Right lobe of liver (tissue), 6 donors: ENCODE results near the gene GLO1. TPM values are rescaled to one million over a fixed set of nuclear protein-coding genes. Genes with fewer than 3 reads are reported as not detected.

Experiments used
- ATAC-seq, 4 donors: fragments of 200-7000 bp; cut with Tn5 transposase; one replicate each; pipeline ENCODE4 v1.9.1; 2020; ENCODE audit warnings: mild to moderate bottlenecking in 4 of 4, moderate library complexity in 4 of 4
- DNase-seq, 3 donors: peaks; one replicate each; pipeline ENCODE4 v3.0.0-alpha.2; 2020
- H3K27ac ChIP-seq, 3 donors: fragments of 200-600 bp; one replicate each; pipeline ENCODE4 v1.8.0; 2022
- H3K27me3 ChIP-seq, 2 donors: fragments of 200-600 bp; one replicate each; pipeline ENCODE4 v1.8.0; 2022
- H3K36me3 ChIP-seq, 4 donors: fragments of 200-600 bp; sonication (generic) in 1 of 4; one replicate each; pipeline versions ENCODE4 v1.5.1 to v1.8.0; 2017 to 2022; ENCODE audit warnings: control low read depth in 1 of 4
- H3K4me1 ChIP-seq, 4 donors: fragments of 200-600 bp; sonication (generic) in 1 of 4; one replicate each; pipeline versions ENCODE4 v1.5.1 to v1.8.0; 2017 to 2022; ENCODE audit warnings: control low read depth in 1 of 4
- H3K4me3 ChIP-seq, 3 donors: fragments of 200-600 bp; one replicate each; pipeline ENCODE4 v1.8.0; 2022
- H3K9me3 ChIP-seq, 4 donors: fragments of 200-600 bp; sonication (generic) in 1 of 4; one replicate each; pipeline versions ENCODE4 v1.5.1 to v1.8.0; 2017 to 2022; ENCODE audit warnings: control low read depth in 1 of 4
- POLR2A ChIP-seq: fragments of 450-650 bp; IDR thresholded peaks from one replicate; pipeline ENCODE4 v1.6.1; 2017; ENCODE audit warnings: antibody characterized with exemption, mild to moderate bottlenecking
- WGBS: methylation state at CpG from one replicate; pipeline ENCODE4 v1.1.6; 2018; ENCODE audit warnings: low coverage, low lambda C conversion rate; ENCODE audit not compliant: insufficient coverage; ENCODE audit errors: missing lambda C conversion rate; 5-methylcytosine and 5-hydroxymethylcytosine counted together
- intact Hi-C, 2 donors: fragments of 100-400 bp; cut with DNase I; formaldehyde crosslinking; loops; one replicate each; pipeline versions ENCODE4 v1.11.2 to v1.14.1; 2022
- long read RNA-seq: library from polyadenylated mRNA; unstranded; transcript quantifications from one replicate; pipeline ENCODE4 v2.0.0, GENCODE V29; 2019
- total RNA-seq, 6 experiments: library from RNA; depleted of rRNA in 2 of 6; stranded (reverse); fragments of >200 nt in 2 of 6; fragmentation: NEBNext Ultra II Directional in 3 of 6; extraction: Animal tissue kit (Norgen Biotek cat#: 25700) in 3 of 6; gene quantifications; one replicate each; pipeline versions ENCODE4 v1.1.0 to v1.2.4, GENCODE V29; 2016 to 2023
- TF ChIP-seq, protein P1 (sequence below), 4 donors: fragments of 200-600 bp in 3 of 4; fragments of 450-650 bp in 1 of 4; IDR thresholded peaks; one replicate each; pipeline versions ENCODE4 v1.5.1 to v1.8.0; 2016 to 2022; ENCODE audit warnings: antibody characterized with exemption in 4 of 4, mild to moderate bottlenecking in 2 of 4
- donor health status: DM: no; HTN: yes; CAD: no.
- donor health status: DM: no; HTN: no; CAD: no.
- donor health status: DM: no; HTN: no; CAD: no.
- donor health status: DM: no; HTN: yes; CAD: no.
- donor health status: DM: no; HTN: yes; CAD: no.

The GLO1 gene
- total RNA-seq: 10 to 100 TPM; 41.7 to 68.9 (median 57.8) TPM
- long read RNA-seq, transcript GLO1-201 (6 exons, 2,012 nt): major isoform, 20 of 27 reads
- long read RNA-seq, partial matches to known transcripts: 5 of 27 reads
- long read RNA-seq, other reads (novel, unspliced or antisense): 2 of 27 reads

GRCh38 chr6:38702558-38703397 lies at the start of gene GLO1:
TSS of gene GLO1 (minus strand) at chr6:38703145. CDS start at chr6:38703054, 91 bp downstream.
- Histone ChIP-seq H3K27ac (peak within 1 kb of the TSS; percentile 76 to 89 (median 89)), H3K36me3 (no peaks in the 10 kb centered on the region), H3K4me1 (peaks cover 0 to 9% (median 0%) of the 10 kb centered on the region in 4 donors), H3K4me3 (peak within 1 kb of the TSS; percentile 70 to 76 (median 75)), H3K27me3 (no peaks in the 10 kb centered on the region), H3K9me3 (no peaks in the 10 kb centered on the region)
- 0% methylated on average over 20 of the region's 53 CpGs for WGBS
- peak; percentile 95 for TF ChIP-seq POLR2A
- TF ChIP-seq, protein P1, sequence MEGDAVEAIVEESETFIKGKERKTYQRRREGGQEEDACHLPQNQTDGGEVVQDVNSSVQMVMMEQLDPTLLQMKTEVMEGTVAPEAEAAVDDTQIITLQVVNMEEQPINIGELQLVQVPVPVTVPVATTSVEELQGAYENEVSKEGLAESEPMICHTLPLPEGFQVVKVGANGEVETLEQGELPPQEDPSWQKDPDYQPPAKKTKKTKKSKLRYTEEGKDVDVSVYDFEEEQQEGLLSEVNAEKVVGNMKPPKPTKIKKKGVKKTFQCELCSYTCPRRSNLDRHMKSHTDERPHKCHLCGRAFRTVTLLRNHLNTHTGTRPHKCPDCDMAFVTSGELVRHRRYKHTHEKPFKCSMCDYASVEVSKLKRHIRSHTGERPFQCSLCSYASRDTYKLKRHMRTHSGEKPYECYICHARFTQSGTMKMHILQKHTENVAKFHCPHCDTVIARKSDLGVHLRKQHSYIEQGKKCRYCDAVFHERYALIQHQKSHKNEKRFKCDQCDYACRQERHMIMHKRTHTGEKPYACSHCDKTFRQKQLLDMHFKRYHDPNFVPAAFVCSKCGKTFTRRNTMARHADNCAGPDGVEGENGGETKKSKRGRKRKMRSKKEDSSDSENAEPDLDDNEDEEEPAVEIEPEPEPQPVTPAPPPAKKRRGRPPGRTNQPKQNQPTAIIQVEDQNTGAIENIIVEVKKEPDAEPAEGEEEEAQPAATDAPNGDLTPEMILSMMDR (IDR thresholded peaks at IDR 0.05): peak in 1 of 4 donors; percentile 6
- DNase-seq: peak; percentile 98 to 99 (median 98)
- intact Hi-C loops: no loop called here
- peak; percentile 98 to 100 (median 100) for ATAC-seq

GRCh38 chr6:38750968-38751615 lies 48.1 kb upstream of the GLO1 start:
- no peaks in the 10 kb centered on the region for H3K9me3 ChIP-seq
- H3K4me3 ChIP-seq: no peak overlapping the region
- no CpG with 5 or more reads among the region's 1 CpG for WGBS
- DNase-seq: no peak
- no peaks in the 10 kb centered on the region for H3K27me3 ChIP-seq
- no peak overlapping the region for H3K27ac ChIP-seq
- H3K4me1 ChIP-seq: no peaks in the 10 kb centered on the region
- intact Hi-C loops: no loop called here
- H3K36me3 ChIP-seq: no peaks in the 10 kb centered on the region
- TF ChIP-seq, protein P1 (IDR thresholded peaks at IDR 0.05): no peak
- no peak for TF ChIP-seq POLR2A
- no peak for ATAC-seq

GRCh38 chr6:38749473-38749872 lies 46.5 kb upstream of the GLO1 start:
- no peaks in the 10 kb centered on the region for H3K4me1 ChIP-seq
- no peak overlapping the region for H3K4me3 ChIP-seq
- TF ChIP-seq, protein P1 (IDR thresholded peaks at IDR 0.05): no peak
- TF ChIP-seq POLR2A: no peak
- no peaks in the 10 kb centered on the region for H3K27me3 ChIP-seq
- WGBS: 90% methylated on average over 1 of the region's 1 CpG
- no peak overlapping the region for H3K27ac ChIP-seq
- intact Hi-C loops: no loop called here
- no peaks in the 10 kb centered on the region for H3K36me3 ChIP-seq
- no peaks in the 10 kb centered on the region for H3K9me3 ChIP-seq
- no peak for ATAC-seq
- DNase-seq: no peak

DNA sequence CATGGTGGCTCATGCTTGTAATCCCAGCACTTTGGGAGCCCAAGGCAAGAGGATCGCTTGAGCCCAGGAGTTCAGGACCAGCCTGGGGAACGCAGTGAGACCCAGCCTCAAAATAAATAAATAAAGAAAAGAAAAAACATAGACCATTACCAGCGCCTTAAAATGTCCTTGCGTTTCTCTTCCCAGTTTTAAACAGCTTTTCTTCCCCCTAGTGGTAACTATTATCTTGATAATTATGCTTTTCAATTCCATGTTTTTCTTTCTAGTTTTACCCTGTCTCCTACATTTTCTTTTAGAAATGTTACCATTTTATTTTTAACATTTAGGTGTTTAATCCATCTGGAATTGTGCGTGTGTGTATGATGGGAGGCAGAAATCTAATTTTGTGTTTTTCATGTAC lies 36.6 kb upstream of the GLO1 start:
- DNase-seq (no peak), ATAC-seq (no peak)
- no peak for TF ChIP-seq POLR2A
- TF ChIP-seq, protein P1 (IDR thresholded peaks at IDR 0.05): peak; percentile 20 to 39 (median 38)
- H3K9me3 ChIP-seq: no peaks in the 10 kb centered on the region
- no peak overlapping the region for H3K4me3 ChIP-seq
- no peak overlapping the region for H3K27ac ChIP-seq
- H3K27me3 ChIP-seq: no peaks in the 10 kb centered on the region
- no peaks in the 10 kb centered on the region for H3K36me3 ChIP-seq
- no peaks in the 10 kb centered on the region for H3K4me1 ChIP-seq
- intact Hi-C loops: no loop called here
- WGBS: 32% methylated on average over 5 of the region's 5 CpGs
